ENCODE measurements around the gene OOSP4B.

DNA sequence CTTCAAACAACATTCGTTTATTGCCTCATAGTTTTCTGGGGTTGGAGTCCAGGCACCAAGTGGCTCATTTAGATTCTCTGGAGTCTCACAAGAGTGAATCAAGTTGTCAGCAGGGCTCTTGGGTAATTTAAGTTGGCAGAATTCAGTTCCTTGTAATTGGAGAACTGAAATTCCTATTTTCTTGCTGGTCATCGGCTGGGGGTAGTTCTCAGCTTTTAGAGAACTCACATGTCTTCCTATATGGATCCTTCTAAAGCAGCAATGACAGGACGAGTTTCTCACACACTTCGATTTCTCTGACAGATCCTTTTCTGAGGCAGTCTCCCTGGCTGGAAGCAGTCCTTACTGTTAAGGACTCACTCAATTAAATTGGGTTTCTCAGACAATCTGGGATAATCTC, 17.3 kb upstream of the OOSP4B start:
- TF ChIP-seq, protein P1, sequence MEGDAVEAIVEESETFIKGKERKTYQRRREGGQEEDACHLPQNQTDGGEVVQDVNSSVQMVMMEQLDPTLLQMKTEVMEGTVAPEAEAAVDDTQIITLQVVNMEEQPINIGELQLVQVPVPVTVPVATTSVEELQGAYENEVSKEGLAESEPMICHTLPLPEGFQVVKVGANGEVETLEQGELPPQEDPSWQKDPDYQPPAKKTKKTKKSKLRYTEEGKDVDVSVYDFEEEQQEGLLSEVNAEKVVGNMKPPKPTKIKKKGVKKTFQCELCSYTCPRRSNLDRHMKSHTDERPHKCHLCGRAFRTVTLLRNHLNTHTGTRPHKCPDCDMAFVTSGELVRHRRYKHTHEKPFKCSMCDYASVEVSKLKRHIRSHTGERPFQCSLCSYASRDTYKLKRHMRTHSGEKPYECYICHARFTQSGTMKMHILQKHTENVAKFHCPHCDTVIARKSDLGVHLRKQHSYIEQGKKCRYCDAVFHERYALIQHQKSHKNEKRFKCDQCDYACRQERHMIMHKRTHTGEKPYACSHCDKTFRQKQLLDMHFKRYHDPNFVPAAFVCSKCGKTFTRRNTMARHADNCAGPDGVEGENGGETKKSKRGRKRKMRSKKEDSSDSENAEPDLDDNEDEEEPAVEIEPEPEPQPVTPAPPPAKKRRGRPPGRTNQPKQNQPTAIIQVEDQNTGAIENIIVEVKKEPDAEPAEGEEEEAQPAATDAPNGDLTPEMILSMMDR (IDR thresholded peaks at IDR 0.05; ENCODE audit: insufficient read depth, low read depth, low read length): no peak
- no peak for TF ChIP-seq EZH2 (IDR thresholded peaks at IDR 0.05; ENCODE audit: insufficient read depth, low read length)

Data from astrocyte (in vitro differentiated cells and primary cell).